Ovary (tissue), 9 donors: Measurements from ENCODE around the gene SUPT6H. TPM values are rescaled to one million over a fixed set of nuclear protein-coding genes. Genes with fewer than 3 reads are reported as not detected.

Source experiments
- DNase-seq, 5 donors: peaks; one replicate each; pipeline ENCODE4 v3.0.0-alpha.2; 2019 to 2020
- H3K27ac ChIP-seq, 2 donors: fragments of 200-600 bp; one replicate each; pipeline versions ENCODE4 v1.5.1 to v1.8.0; 2019 to 2022
- H3K27me3 ChIP-seq: fragments of 200-600 bp; one replicate; pipeline ENCODE4 v1.8.0; 2022
- H3K36me3 ChIP-seq: fragments of 200-600 bp; sonication (generic); one replicate; pipeline ENCODE4 v1.5.1; 2019
- H3K4me1 ChIP-seq: one replicate; pipeline ENCODE4 v1.8.1; 2013; ENCODE audit warnings: mild to moderate bottlenecking, moderate library complexity; ENCODE audit not compliant: insufficient read depth
- H3K4me3 ChIP-seq: fragments of 200-600 bp; sonication (generic); one replicate; pipeline ENCODE4 v1.5.1; 2017
- H3K9me3 ChIP-seq, 2 donors: fragments of 200-600 bp in 1 of 2; sonication (generic) in 1 of 2; one replicate each; pipeline versions ENCODE4 v1.5.1 to v1.8.1; 2013 to 2019; ENCODE audit warnings: mild to moderate bottlenecking in 1 of 2, moderate library complexity in 1 of 2
- CTCF ChIP-seq, 3 donors: fragments of 450-650 bp in 2 of 3; fragments of 200-600 bp in 1 of 3; IDR thresholded peaks; one replicate each; pipeline versions ENCODE4 v1.5.1 to v1.8.0; 2016 to 2022; ENCODE audit warnings: antibody characterized with exemption in 3 of 3, mild to moderate bottlenecking in 1 of 3
- EP300 ChIP-seq: sonication (generic); formaldehyde crosslinking; IDR thresholded peaks from one replicate; pipeline ENCODE4 v1.6.1; 2017; ENCODE audit warnings: antibody characterized with exemption
- POLR2A ChIP-seq: fragments of 450-650 bp; IDR thresholded peaks from one replicate; pipeline ENCODE4 v1.6.1; 2017; ENCODE audit warnings: antibody characterized with exemption, mild to moderate bottlenecking, moderate library complexity
- WGBS, 3 donors: extraction: QIAGEN DNeasy Blood & Tissue Kit in 1 of 3; methylation state at CpG; one replicate each; pipeline versions ENCODE4 v1.1.5 to v1.1.7; 2013 to 2017; 5-methylcytosine and 5-hydroxymethylcytosine counted together
- intact Hi-C, 4 donors: fragments of 100-400 bp; cut with DNase I; formaldehyde crosslinking; loops; one replicate each; pipeline versions ENCODE4 v1.11.0 to v1.15.1; 2022 to 2023
- polyA plus RNA-seq, 2 donors: library from polyadenylated mRNA; stranded (reverse); fragments of 200-250 nt in 1 of 2; fragments of 350-450 nt in 1 of 2; fragmentation: Illumina TruSeq in 1 of 2; extraction: RNeasy Lipid Tissue Mini Kit (QIAGEN cat#74804) in 1 of 2; gene quantifications; one replicate each; pipeline ENCODE4 v1.2.3, GENCODE V29; 2013 to 2014
- total RNA-seq, 7 donors: library from RNA; depleted of rRNA in 2 of 7; stranded (reverse); fragments of >200 nt in 2 of 7; fragmentation: NEBNext Ultra II Directional in 3 of 7; extraction: Animal tissue kit (Norgen Biotek cat#: 25700) in 3 of 7; gene quantifications; one replicate each; pipeline versions ENCODE4 v1.1.0 to v1.2.4, GENCODE V29; 2016 to 2023
- donor health status: DM: no; HTN: no; CAD: no; lungs with moderate emphysema.
- donor health status: DM: no; HTN: no; CAD: no.
- donor health status: Bipolar disorder and iron deficiency.
- donor health status: DM: yes; HTN: yes; CAD: no.
- donor health status: DM: no; HTN: no; CAD: no.
- donor health status: DM: yes; HTN: yes; CAD: no.

SUPT6H gene
- total and polyA plus RNA-seq, 9 donors: 34.8 to 83.8 (median 67.2) TPM

GRCh38 chr17:28644787-28645575 lies 17.0 kb upstream of the SUPT6H start, which contains the start of gene BLTP2:
Gene BLTP2 (minus strand): TSS chr17:28645158. CDS start chr17:28645056, 102 bp downstream.
- TF ChIP-seq CTCF (IDR thresholded peaks at IDR 0.05) (peak in 1 of 3 donors; percentile 50), POLR2A (peak; percentile 94), EP300 (peak; percentile 9)
- H3K36me3 ChIP-seq: no peaks in the 10 kb centered on the region
- no peaks in the 10 kb centered on the region for H3K9me3 ChIP-seq
- peak within 1 kb of the TSS; percentile 92 for H3K4me3 ChIP-seq
- peak; percentile 96 to 97 (median 96) for DNase-seq
- H3K27ac ChIP-seq: peak within 1 kb of the TSS; percentile 47 to 95
- intact Hi-C loops: no loop called here
- H3K4me1 ChIP-seq: peaks cover 1% of the 10 kb centered on the region
- no peaks in the 10 kb centered on the region for H3K27me3 ChIP-seq
- WGBS, 3 donors: 0 to 1% (median 0%) methylated on average over 58 to 88 of the region's 89 CpGs

GRCh38 chr17:28645576-28645939 lies 16.4 kb upstream of the SUPT6H start:
- 12 to 14% (median 13%) methylated on average over 8 of the region's 8 CpGs for whole genome bisulfite sequencing, 3 donors
- no peaks in the 10 kb centered on the region for H3K36me3 ChIP-seq

GRCh38 chr17:28646039-28646754 lies 15.8 kb upstream of the SUPT6H start:
- TF ChIP-seq POLR2A (peak; percentile 41), CTCF (IDR thresholded peaks at IDR 0.05) (no peak), EP300 (no peak)
- H3K27ac ChIP-seq: peak overlapping the region; percentile 45 to 95
- no peaks in the 10 kb centered on the region for H3K27me3 ChIP-seq
- 22 to 48% (median 31%) methylated on average over 12 of the region's 12 CpGs for WGBS, 3 donors
- H3K4me1 ChIP-seq: peaks cover 1% of the 10 kb centered on the region
- H3K36me3 ChIP-seq: no peaks in the 10 kb centered on the region
- no peak overlapping the region for H3K4me3 ChIP-seq
- peak; percentile 58 to 72 (median 64) for DNase-seq
- no peaks in the 10 kb centered on the region for H3K9me3 ChIP-seq
- intact Hi-C loops: no loop called here

More at GRCh38 chr17:28645576-28645939, 16.4 kb upstream of the SUPT6H start:
- no peaks in the 10 kb centered on the region for H3K9me3 ChIP-seq
- peaks cover 1% of the 10 kb centered on the region for H3K4me1 ChIP-seq
- TF ChIP-seq POLR2A (no peak), CTCF (IDR thresholded peaks at IDR 0.05) (peak in 1 of 3 donors; percentile 10)
- DNase-seq: no peak
- intact Hi-C loops: no loop called here
- peak overlapping the region; percentile 92 for H3K4me3 ChIP-seq
- no peaks in the 10 kb centered on the region for H3K27me3 ChIP-seq
- H3K27ac ChIP-seq: peak overlapping the region; percentile 45 to 95

GRCh38 chr17:28648698-28649097 lies 13.3 kb upstream of the SUPT6H start:
- DNase-seq: no peak
- Histone ChIP-seq H3K9me3 (no peaks in the 10 kb centered on the region), H3K4me3 (no peak overlapping the region), H3K27me3 (no peaks in the 10 kb centered on the region), H3K4me1 (peaks cover 1% of the 10 kb centered on the region), H3K27ac (no peak overlapping the region), H3K36me3 (no peaks in the 10 kb centered on the region)
- intact Hi-C loops: no loop called here
- TF ChIP-seq CTCF (IDR thresholded peaks at IDR 0.05) (no peak), POLR2A (no peak), EP300 (no peak)
- WGBS, 3 donors: 53 to 79% (median 55%) methylated on average over 2 of the region's 2 CpGs
